D721Med (cell line): ENCODE results near the gene SCRN2.

ENCODE experiments used
- DNase-seq: peaks from one replicate; pipeline ENCODE4 v3.0.0; 2011; ENCODE audit warnings: low spot score; ENCODE audit not compliant: insufficient read length
- FAIRE-seq: peaks from 2 replicates; lab custom pipeline; 2011; peaks lifted over from hg19 to GRCh38; lab: Jason Lieb, UNC
- CTCF ChIP-seq: IDR thresholded peaks from 2 replicates; pipeline ENCODE4 v1.5.1; 2012; ENCODE audit warnings: mild to moderate bottlenecking, control low read depth; ENCODE audit not compliant: insufficient read depth; ENCODE audit errors: missing control alignments

Gene SCRN2

DNA sequence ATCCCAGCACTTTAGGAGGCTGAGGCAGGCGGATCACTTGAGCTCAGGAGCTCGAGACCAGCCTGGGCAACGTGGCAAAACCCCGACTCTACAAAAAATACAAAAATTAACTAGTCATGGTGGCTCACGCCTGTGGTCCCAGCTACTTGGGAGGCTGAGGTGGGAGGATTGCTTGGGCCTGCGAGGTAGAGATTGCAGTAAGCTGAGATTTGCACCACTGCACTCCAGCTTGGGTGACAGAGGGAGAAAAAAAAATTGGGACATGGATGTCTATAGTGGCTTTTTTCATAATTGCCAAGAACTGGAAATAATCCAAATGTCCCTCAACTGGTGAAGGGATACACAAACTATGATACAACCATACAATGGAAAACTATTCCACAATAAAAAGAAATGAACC lies 48.1 kb downstream of the SCRN2 start:
- DNase-seq, result no peak
- TF ChIP-seq CTCF, result no peak
- no peak for FAIRE-seq

DNA sequence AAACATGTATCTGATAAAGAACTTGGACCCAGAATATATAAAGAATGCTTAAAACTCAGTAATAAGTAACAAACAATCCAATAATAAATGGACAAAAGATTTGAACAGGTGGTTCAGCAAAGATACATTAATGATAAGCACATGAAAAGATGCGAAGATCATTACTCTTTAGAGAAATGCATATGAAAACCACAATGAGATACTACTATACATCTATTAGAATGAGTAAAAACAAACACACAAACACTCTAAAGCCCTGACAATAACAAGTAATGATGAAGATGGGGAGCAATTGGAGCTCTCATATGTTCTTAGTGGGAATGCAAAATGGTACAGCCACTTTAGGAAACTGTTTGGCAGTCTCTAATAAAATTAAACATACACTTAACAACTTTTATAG lies 48.6 kb downstream of the SCRN2 start:
- TF ChIP-seq CTCF, result no peak
- FAIRE-seq, result no peak
- no peak for DNase-seq

DNA sequence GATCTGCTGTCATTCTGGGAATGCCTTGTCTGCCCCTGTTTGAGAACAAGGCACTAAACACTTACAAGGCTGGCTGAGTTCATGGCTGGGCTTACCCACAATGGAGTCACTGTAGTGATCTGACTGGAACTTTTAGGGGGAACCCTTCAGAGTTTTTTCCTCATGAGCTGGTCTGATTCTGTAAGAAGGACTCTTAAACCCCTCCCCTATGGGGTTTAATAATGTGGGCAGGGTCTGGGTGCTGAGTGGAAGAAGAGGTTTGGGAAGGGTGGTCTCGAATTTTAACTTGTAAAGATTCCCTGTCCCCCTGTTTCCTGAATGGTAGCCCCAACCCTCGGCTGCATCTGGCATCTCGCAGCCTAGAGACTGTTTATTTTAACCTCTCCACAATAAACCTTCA lies 50.0 kb downstream of the SCRN2 start:
- no peak for TF ChIP-seq CTCF
- FAIRE-seq (no peak), DNase-seq (no peak)

GRCh38 chr17:47789611-47790561 lies 51.2 kb downstream of the SCRN2 start:
- FAIRE-seq (no peak), DNase-seq (peak; percentile 69)
- TF ChIP-seq CTCF, result peak; percentile 47
